Measurements from ENCODE around the gene GPX2.
"Not testable (repeated sequence)": the region's sequence is repeated elsewhere in the genome, so short reads cannot be mapped to it uniquely, and the experiment has no call there.

GPX2 gene

DNA sequence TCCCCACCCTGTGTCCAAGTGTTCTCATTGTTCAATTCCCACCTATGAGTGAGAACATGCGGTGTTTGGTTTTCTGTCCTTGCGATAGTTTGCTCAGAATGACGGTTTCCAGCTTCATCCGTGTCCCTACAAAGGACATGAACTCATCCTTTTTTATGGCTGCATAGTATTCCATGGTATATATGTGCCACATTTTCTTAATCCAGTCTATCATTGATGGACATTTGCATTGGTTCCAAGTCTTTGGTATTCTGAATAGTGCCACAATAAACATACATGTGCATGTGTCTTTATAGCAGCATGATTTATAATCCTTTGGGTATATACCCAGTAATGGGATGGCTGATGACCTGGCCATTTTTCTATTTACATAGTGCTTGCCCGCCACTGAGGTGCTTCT is 29.1 kb downstream of the GPX2 start:
- DNase-seq (ENCODE audit: low spot score): not testable (repeated sequence)

- DNase-seq (ENCODE audit: low spot score): no peak
These were observed 30.3 kb downstream of the GPX2 start for GRCh38 chr14:64912261-64912660.

DNA sequence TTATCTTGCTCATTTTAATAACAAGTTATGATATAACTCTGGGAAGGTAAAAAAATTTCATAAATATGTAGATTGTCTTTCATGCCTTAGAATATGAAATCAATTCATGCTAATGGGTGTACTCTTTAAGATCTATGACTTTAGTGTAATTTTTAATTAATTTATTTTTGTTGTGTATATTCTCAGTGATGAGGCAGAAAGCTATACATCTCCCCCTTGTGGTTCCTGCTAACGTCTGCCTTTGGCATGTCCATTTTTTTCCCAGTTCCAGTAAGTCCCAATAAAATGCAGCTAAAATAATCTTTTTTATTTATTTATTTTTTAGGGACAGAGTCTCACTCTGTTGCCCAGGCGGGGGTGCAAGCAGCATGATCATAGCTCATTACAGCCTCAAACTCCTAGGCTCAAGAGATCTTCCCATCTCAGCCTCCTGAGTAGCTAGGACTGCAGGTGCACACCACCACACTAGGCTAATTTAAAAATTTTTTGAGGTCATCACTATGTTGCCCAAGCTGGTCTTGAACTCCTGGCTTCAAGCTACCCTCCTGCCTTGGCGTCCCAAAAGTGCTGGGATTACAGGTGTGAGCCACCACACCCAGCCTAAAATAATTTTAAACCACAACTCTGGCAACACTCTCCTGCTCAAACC is 31.6 kb downstream of the GPX2 start:
- DNase-seq (ENCODE audit: low spot score): peak; percentile 15

- no peak for DNase-seq (ENCODE audit: low spot score)
These were observed 36.5 kb downstream of the GPX2 start for GRCh38 chr14:64906022-64906421.

DNA sequence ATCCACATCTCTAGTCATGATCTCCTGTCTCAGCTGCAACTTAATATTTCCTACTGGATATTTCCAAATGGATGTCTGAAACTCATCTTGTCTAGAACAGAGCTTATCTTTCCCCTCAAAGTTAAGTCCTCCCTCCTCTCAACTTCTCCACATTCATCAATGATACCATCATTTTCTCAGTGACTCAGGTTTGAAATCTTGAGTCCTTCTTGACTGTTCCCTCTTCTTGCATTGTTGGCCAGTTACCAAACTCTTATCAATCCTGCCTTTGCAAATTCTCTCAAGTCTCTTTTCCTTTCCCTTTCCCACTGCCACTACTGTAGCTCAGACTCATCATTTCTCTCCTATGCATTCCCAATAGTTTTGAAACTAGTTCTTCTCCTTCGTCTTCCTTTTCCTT is 42.6 kb downstream of the GPX2 start:
- no peak for DNase-seq (ENCODE audit: low spot score)

GRCh38 chr14:64891839-64892375 is 50.6 kb downstream of the GPX2 start:
- DNase-seq (ENCODE audit: low spot score): peak; percentile 36

- no peak for DNase-seq (ENCODE audit: low spot score)
These were observed 51.2 kb downstream of the GPX2 start for GRCh38 chr14:64891173-64891838.

DNA sequence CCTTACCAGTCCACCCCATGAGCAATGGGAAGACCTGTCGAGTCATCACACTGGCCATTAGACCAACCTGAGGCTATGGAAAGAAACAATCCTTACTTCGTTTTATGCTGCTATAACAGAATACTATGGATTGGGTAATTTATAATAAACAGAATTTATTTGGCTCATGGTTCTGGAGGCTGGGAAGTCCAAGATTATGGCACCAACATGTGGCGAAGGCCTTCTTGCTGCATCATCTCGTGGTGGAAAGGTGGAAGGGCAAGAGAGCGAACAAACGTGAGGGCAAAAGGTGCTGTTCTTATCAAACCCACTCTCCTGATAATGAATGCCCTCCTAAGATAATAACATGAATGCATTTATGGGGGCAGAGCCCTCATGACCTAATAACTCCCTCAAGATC is 53.2 kb downstream of the GPX2 start:
- no peak for DNase-seq (ENCODE audit: low spot score)

Data from AG08396 (cell line).